ENCODE results near the gene PLA2G3.

The PLA2G3 gene

DNA sequence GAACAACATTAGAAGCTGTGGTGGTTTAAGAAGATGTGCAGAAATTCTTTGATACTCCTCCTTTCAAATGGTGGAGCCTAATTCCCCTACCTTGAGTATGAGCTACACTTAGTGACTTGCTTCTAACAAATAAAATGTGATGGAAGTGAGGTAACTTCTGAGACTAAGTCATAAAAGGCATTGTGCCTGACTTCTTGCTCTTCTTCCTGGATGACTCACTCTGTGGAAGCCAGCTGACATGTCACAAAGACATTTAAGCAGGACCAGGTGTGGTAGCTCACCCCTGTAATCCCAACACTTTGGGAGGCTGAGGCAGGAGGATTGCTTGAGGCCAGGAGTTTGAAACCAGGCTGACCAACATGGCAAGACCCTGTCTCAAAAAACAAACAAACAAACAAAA, 3.9 kb upstream of the PLA2G3 start:
- no peak for DNase-seq

DNA sequence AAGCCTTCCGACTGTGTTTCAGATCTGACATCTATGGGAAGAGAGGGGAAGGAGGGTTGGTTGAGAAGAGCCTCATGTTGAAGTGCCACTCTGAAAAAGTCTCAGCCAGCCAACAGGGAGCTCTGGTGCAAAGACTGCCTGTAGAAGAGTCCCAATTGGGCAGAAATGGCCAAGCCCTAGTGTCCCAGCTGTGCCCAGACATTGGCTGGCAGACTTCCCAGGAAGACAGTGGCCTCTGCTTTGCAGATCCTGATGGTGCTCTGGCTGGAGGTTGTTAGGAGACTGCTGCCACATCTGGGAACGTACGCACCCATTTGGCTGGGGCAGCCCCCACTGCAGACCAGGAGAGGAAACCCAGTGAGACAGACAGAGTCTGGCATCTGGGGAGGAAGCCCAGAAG, 3.2 kb upstream of the PLA2G3 start:
- no peak for DNase-seq

DNA sequence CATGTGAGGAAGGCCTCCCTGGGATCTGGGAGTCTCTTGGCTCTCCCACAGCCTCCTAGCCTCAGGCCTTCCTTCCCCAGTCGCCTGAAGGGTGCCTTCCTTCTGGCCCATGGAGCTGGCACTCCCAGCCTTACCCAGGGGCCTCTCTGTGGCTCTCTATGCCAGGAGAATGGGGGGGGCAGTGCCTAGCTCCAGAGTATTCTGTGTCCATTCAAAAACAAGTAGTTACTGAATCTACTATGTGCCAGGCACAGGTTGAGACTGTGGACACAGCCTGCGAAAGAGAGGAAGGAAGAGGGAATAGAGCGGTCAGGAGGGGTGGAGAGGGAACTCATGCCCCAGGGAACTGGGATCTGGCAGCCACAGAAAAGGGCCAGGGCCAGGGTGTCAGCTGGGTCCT, 2.7 kb upstream of the PLA2G3 start:
- DNase-seq = no peak

DNA sequence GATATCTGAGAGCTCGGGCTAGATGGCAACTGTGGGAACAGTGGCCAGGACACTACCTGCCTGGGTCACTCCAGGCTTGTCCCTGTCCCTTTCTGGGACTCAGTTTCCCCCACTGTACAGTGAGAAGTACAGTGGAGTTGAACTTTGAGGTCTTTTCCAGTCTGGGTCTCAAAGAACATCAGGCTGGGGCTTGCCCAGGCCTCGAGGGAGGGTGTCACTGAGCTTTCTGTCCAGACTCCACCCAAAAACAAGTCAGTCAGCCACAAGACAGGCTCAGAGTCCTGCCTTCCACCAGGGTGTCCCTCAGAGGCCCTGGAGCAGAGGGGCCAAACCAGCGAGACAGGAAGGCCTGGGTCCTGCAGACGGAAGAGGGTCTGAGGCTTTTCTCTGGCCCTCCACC, 2.0 kb upstream of the PLA2G3 start:
- no peak for DNase-seq

DNA sequence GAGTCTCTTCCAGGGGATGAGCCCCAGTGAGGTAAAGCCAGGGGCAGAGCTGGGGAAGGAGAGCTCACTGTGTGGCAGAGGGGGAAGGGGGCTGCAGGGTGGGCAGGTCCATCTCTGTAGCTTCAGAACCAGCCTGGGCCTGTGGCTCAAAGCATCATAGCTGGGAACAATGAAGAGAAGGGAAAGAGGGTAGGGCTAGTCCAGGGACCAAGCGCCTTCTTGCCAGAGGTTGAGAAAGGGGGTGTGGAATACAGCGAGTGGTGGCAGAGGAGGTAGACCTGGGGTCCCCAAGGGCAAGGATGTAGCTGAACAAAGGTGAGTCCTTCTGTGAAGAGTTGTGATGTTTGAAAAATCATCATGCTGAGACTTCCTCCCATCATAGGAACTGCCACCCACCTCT, 1.2 kb upstream of the PLA2G3 start:
- no peak for DNase-seq

DNA sequence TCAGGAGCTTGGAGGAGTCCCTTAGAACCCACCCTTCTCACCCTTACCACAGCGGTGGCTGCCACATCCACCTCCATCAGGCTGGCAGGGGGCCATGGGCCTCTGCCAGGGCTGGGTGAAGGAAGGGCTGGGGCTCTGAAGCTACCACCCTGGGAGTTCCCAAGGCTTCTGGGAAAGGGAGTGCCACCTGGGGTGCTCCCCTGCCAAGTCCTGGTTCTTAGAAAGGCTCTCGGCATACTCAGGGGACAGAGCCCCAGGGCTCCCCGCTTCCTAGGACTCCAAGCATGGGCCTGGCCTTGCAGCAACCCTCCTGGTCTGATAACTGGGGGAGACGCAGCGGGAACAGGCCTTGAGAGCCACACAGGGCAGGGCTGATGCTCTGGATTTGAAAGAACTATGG, 438 bp upstream of the PLA2G3 start:
- peak; percentile 63 for DNase-seq

DNA sequence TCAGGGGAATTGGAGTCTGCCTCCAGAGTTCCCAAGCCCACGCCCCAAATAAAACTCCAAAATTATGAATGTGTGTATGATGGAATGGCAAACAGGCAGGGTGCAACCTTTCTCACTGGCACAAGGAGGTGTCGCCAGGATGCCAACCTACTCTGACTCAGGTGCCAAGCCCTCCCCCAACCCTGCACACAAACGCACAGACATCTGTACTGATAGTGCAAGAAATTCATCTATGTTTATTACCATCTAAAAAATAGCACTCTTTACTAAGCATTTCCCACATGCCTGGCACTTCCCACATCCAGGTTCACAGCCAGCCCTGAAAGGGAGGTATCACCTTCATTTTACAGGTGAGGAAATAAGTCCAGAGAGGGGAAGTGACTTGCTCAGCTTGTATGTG, 1.2 kb downstream of the PLA2G3 start:
- no peak for DNase-seq

DNA sequence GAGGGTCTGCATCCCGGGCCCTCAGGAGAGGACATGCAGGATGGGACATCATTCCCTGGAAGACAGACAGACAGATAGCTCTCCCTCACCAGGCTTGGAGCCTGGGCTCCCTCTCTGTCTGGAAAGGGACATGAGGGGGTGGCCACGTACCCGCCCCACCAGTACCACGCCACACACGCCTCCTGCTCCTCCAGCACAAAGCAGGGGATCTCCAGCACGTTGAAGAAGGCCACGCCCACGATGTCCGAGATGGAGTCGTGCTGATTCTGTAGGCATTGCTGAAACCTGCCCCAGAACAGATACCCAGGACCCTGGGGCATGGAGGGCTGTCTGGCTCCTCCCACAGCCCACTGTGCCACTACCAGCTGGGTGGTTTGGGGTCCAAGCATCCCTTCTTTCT, 2.2 kb downstream of the PLA2G3 start:
- no peak for DNase-seq

DNA sequence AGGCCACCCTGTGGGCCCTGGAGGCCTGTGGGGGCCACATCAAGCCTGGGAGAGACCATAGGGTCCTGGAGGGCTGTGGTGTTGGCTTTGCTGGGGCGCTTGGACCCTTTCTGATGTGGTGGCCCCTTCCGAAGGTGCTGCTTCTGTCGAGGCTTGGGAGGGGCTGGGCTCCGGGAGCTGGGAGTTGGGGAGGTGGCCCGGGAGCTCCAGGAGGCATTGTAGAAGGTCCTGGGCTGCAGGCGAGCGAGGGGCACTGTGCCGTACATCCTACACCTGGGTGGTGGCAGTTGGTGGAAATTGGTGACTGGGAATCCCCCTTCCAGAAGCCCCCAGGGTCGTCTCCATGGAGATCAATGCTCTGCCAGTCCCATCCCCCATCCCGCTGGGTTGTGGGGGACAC, 2.6 kb downstream of the PLA2G3 start:
- no peak for DNase-seq

DNA sequence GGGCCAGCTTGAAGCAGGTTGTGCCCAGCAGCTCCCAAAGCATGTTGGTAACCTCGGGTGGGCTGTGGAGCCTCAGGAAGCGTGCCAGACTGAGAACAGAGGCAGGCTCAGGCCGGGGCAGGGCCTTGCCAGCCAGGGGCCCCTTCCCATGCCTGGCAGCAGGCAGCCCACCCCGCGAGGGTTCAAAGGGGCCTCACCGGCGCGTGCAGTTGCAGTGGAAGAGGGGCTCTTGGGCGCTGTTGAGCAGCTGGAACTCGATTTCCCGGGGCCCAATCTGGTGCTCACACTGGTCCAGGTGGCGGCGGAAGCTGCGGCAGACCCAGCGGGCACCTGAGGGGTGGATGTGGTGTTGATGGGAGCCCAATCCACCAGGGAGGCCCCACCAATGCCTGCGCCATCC, 3.6 kb downstream of the PLA2G3 start:
- no peak for DNase-seq

DNA sequence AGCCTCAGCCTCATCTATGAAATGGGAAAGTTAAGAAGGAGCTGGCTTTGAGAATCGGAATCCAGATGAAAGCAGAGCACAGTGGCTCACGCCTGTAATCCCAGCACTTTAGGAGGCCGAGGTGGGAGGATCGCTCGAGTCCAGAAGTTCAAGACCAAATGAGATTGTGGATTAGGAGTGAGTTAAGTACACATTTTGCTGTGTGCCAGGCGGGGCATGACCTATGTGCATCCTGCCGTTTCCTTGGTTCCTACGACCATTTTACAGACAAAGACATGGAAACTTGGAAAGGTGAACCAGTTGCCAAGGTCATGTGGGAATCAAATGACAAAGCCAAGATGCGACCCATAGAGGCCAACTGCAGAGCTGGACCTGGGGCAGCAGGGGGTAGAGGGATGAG, 4.2 kb downstream of the PLA2G3 start:
- no peak for DNase-seq

DNA sequence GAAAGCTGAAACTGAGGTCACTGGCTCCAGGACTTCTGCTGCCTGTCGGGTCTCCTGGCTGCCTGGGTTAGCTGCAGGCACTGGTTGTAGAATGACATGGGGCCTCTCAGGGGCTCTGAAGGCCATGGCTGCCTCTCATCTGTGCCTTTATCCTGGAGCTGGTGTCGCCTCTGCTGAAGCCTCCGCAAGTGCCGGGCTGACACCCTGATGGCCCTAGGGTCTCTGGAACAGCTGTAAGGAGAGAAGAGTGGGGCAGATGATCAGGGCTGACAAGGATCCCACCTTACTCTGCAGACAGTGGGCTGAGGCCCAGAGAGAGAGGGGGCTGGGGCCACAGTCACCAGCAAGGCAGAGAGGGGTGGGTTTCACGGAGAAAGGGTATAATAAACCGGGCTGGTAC, 4.6 kb downstream of the PLA2G3 start:
- no peak for DNase-seq

DNA sequence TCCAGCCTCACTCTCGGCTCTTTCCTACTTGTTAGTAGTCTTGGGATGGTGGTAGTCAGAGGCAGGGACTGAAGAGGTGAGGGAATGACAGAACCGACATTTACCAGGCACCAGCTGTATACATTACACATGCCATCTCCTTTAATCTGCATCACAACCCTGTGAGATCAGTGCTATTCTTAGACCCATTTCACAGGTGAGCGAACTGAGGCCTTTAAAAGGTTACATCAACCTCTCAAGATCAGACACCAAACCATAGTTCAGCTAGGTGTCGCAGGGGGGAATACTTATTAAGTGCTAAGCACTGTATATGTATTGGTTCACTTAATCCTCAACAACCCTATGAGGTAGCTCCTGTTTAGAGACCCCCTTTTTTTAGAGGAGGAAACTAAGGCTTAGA, 5.6 kb downstream of the PLA2G3 start:
- no peak for DNase-seq

DNA sequence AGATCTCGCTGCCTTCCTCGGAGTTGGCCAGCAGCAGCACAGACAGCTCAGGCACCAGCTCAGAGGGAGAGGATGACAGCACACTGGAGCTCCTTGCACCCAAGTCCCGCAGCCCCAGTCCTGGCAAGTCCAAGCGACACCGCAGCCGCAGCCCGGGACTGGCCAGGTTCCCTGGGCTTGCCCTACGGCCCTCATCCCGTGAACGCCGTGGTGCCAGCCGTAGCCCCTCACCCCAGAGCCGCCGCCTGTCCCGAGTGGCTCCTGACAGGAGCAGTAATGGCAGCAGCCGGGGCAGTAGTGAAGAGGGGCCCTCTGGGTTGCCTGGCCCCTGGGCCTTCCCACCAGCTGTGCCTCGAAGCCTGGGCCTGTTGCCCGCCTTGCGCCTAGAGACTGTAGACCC, 6.4 kb downstream of the PLA2G3 start:
- no peak for DNase-seq

DNA sequence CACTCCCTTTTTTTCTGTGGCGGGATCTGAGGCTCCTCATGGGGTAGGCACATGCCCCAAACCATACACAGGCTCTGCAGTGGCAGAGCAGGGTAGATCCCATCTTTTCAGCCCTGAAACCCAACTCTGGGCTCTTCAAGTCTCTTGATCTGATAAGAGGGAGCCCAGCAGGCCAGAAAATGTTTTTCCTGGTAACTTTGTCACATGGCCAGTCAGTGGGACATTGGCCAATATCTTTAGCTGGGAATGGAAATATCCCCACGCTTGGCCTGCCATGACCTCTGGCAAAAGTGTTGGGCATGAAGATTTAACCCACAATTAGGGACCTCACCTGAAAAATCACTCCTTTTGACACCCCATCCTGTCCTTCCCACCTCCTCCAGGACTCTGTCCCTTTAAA, 9.4 kb downstream of the PLA2G3 start:
- DNase-seq = no peak

DNA sequence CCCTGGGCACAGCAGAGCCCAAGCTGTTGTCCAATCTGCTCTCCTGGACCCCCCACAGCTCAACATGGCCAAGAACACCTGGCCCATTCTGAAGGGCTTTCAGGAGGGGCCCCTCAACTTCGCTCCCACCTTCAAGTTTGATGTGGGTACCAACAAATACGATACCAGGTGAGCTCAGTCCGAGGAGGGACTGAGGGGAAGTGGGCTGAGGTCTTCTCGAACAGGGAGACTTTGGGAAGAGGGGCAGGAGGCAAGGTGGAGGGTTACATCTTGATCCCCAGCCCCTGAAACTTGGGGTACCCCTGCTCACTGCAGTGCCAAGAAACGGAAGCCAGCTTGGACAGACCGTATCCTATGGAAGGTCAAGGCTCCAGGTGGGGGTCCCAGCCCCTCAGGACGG, 12.2 kb downstream of the PLA2G3 start:
- DNase-seq = no peak

DNA sequence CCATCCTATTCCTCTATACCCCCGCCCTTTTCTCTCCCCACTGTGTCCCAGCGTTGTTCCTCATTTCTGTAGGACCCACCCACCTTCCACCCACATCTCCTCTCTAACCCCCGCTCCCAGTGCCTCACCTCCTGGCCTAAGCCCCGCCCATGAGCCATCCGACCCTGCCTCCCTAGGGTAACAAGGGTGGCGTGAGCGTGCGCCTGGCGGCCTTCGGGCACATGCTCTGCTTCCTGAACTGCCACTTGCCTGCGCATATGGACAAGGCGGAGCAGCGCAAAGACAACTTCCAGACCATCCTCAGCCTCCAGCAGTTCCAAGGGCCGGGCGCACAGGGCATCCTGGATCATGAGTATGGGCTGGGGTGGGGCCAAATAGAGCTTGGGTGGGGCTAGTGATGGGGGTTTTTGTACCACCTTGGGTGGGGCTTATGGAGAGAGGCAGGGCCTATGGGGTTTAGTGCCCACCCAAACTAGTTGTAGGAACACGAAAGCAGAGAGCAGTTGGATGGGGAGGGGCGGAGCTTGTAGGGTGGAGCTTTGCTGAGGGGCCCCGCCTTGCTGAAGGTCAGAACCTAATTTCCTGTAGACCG, 13.0 kb downstream of the PLA2G3 start:
- no peak for DNase-seq

DNA sequence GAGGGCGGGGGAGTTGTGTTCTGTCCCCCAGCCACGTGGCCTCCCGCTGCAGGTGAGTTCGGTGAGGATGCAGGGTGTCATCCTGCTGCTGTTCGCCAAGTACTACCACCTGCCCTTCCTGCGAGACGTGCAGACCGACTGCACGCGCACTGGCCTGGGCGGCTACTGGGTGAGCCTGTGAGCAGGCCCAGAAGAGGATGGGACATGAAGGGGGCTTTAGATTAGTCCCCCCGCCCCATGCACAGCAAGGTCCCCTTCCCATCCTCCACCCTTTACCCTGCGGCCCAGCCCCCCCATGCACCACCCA, 13.5 kb downstream of the PLA2G3 start:
- DNase-seq = no peak

DNA sequence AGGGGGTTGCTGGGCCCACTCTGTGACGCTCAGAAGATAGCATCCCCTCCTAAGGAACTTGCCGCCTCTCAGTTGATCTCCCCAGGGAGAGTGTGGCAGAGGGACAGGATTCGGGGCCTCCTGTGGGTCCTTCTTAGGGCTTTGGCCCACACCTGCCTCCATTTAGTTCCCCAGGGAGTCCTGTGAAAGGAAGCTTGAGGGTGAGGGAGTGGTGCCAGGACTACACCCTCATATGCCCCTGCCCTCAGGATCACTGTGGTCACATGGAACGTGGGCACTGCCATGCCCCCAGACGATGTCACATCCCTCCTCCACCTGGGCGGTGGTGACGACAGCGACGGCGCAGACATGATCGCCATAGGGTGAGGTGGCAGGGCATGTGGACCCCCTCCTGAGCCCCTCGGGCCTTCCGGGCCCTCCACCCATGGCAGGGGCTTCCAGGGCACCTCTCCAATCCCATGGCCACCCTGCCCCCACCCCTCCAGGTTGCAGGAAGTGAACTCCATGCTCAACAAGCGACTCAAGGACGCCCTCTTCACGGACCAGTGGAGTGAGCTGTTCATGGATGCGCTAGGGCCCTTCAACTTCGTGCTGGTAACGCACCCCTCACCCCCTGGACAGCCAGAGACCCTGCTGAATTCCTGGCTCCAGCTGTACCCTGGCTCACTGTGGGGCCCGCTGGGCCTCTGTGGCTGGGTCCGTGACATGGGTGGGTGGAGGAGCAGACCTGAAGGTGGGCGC, 14.0 kb downstream of the PLA2G3 start:
- DNase-seq = no peak

DNA sequence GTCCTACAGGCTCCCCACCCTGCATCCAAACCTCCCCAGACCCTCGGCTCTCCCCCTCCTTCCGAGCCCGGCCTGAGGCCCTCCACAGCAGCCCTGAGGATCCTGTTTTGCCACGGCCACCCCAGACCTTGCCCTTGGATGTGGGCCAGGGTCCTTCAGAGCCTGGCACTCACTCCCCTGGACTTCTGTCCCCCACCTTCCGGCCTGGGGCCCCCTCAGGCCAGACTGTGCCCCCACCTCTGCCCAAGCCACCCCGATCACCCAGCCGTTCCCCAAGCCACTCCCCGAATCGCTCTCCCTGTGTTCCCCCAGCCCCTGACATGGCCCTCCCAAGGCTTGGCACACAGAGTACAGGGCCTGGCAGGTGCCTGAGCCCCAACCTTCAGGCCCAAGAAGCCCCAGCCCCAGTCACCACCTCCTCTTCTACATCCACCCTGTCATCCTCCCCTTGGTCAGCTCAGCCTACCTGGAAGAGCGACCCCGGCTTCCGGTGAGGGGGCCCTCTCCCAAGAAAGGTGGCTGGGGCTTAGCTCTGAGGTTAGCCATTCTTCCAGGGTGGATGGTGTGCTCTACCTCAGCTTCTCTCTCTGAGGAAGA, 14.7 kb downstream of the PLA2G3 start:
- DNase-seq = no peak

DNA sequence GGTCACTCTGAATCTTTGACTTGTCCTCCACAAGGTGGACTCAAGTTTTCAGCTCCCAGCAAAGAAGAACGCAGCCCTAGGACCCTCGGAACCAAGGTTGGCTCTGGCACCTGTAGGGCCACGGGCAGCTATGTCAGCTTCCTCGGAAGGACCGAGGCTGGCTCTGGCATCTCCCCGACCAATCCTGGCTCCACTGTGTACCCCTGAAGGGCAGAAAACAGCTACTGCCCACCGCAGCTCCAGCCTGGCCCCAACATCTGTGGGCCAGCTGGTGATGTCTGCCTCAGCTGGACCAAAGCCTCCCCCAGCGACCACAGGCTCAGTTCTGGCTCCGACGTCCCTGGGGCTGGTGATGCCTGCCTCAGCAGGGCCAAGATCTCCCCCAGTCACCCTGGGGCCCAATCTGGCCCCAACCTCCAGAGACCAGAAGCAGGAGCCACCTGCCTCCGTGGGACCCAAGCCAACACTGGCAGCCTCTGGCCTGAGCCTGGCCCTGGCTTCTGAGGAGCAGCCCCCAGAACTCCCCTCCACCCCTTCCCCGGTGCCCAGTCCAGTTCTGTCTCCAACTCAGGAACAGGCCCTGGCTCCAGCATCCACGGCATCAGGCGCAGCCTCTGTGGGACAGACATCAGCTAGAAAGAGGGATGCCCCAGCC, 15.4 kb downstream of the PLA2G3 start:
- no peak for DNase-seq

DNA sequence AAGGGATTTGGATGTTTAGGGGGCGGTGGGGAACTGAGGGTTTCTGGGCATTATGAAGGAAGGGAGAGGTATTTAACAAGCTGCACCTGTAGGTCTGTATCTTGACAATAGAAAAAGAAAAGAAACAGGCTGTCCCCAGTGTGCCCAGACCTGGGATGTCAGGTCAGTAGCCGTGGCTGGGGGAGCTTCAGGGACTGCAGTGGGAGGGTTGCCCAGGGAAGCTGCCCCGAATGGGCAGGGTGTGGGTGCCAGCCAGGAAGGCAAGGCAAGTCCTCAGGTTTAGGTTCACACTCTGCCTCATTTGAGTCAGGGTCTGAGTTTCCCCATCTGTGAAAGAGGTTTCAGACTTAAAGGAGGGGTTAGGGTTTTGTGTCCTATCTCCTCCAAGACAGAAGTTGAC, 16.0 kb downstream of the PLA2G3 start:
- DNase-seq = no peak

DNA sequence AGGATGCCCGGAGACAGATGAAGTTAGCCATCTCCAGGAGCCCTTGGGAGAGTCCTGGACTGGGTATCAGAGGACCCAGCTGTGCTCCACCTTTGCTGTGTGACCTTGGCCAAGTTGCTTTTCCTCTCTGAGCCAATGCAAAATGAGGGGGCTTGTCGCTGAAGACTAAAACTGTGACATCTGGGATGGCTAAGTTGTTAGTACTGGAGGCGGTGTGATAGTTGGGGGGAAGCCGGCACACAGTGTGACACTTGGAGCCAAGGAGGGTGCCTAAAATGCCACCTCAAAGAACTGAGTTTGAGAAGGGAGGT, 17.1 kb downstream of the PLA2G3 start:
- no peak for DNase-seq

DNA sequence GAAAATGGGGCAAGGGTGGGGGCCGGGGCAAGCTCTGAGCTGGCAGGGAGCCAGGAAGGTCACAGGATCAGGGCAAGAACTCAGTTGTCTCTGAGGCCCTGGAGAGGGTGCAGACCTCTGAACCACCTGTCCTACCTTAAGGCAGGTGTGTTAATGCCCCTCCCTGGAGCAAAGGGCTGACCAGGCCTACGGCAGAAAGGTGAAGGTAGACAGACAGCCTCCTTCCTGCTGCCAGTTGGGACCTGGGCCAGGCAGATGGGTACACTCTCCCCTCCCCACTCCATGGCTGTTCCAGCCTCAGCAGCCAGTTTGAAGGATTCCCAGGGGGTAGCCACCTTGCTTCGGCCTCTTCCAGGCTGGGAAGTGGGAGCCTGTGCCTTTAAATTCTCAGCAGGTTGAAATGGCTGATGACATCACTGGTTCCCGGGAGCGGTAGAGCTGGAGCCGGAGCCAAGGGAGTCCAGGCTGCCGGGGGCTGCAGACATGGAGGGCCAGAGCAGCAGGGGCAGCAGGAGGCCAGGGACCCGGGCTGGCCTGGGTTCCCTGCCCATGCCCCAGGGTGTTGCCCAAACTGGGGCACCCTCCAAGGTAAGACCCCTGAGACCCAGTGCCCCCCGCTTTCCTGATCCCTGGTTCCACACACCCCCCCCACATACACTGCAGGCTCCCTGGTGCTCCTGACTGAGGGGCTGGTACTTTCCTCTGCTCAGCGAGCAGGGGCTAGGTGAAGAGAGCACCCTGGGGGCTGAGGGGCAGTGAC, 17.6 kb downstream of the PLA2G3 start, which contains the start of gene INPP5J:
Gene INPP5J, plus strand, starts transcription at position 435 of the 760 bp plus-strand sequence. Its CDS starts 49 bp downstream, at position 484.
- DNase-seq = peak; percentile 75

All from COR-L47 (cell line).